H9 (cell line): ENCODE results near the gene TMEM109. TPM values are rescaled to one million over a fixed set of nuclear protein-coding genes. Genes with fewer than 3 reads are reported as not detected.

Experiments used
- DNase-seq: peaks from one replicate; pipeline ENCODE4 v3.0.0-alpha.2; 2017
- H2AFZ ChIP-seq: one replicate; pipeline ENCODE4 v1.6.1; 2013; ENCODE audit warnings: mild to moderate bottlenecking, low read length, control low read depth, moderate library complexity
- H2AK5ac ChIP-seq: 2 replicates; pipeline ENCODE4 v1.6.1; 2013; ENCODE audit warnings: low read length, control low read depth, mixed read lengths; ENCODE audit not compliant: insufficient read length
- H2BK120ac ChIP-seq: one replicate; pipeline ENCODE4 v1.6.1; 2013; ENCODE audit warnings: low read depth, mild to moderate bottlenecking, low read length, control low read depth, inconsistent platforms; ENCODE audit not compliant: poor library complexity, severe bottlenecking
- H2BK12ac ChIP-seq: 2 replicates; pipeline ENCODE4 v1.6.1; 2013; ENCODE audit warnings: low read length, control low read depth, mixed read lengths, low read depth; ENCODE audit not compliant: insufficient read length
- H2BK15ac ChIP-seq: 2 replicates; pipeline ENCODE4 v1.6.1; 2013; ENCODE audit warnings: low read depth, low read length, control low read depth
- H2BK20ac ChIP-seq: one replicate; pipeline ENCODE4 v1.6.1; 2013; ENCODE audit warnings: low read depth, mild to moderate bottlenecking, low read length, control low read depth, inconsistent platforms; ENCODE audit not compliant: poor library complexity, severe bottlenecking
- H2BK5ac ChIP-seq: 2 replicates; pipeline ENCODE4 v1.6.1; 2013; ENCODE audit warnings: low read length, control low read depth, mixed read lengths; ENCODE audit not compliant: insufficient read length
- H3K14ac ChIP-seq: 2 replicates; pipeline ENCODE4 v1.6.1; 2013; ENCODE audit warnings: low read length, control low read depth; ENCODE audit not compliant: insufficient read depth
- H3K18ac ChIP-seq: 2 replicates; pipeline ENCODE4 v1.6.1; 2013; ENCODE audit warnings: low read depth, mild to moderate bottlenecking, mixed read lengths, low read length, control low read depth; ENCODE audit not compliant: insufficient read length
- H3K23ac ChIP-seq: 2 replicates; pipeline ENCODE4 v1.6.1; 2013; ENCODE audit warnings: low read length, control low read depth, mixed read lengths, low read depth; ENCODE audit not compliant: insufficient read length
- H3K23me2 ChIP-seq: 2 replicates; pipeline ENCODE4 v1.6.1; 2013; ENCODE audit warnings: low read depth, mild to moderate bottlenecking, mixed read lengths, low read length, control low read depth; ENCODE audit not compliant: insufficient read length, poor library complexity, severe bottlenecking
- H3K27ac ChIP-seq: 2 replicates; pipeline ENCODE4 v1.5.1; 2013; ENCODE audit warnings: low read length, control low read depth, mixed read lengths, low read depth; ENCODE audit not compliant: insufficient read length
- H3K27me3 ChIP-seq: 2 replicates; pipeline ENCODE4 v1.6.1; 2013; ENCODE audit warnings: low read length, control low read depth, inconsistent platforms; ENCODE audit not compliant: insufficient read depth
- H3K4ac ChIP-seq: 2 replicates; pipeline ENCODE4 v1.6.1; 2013; ENCODE audit warnings: low read depth, mild to moderate bottlenecking, control low read depth, inconsistent platforms, low read length, moderate library complexity
- H3K4me1 ChIP-seq: 2 replicates; pipeline ENCODE4 v1.6.1; 2013; ENCODE audit warnings: low read length, control low read depth, inconsistent platforms; ENCODE audit not compliant: insufficient read depth
- H3K4me2 ChIP-seq: 2 replicates; pipeline ENCODE4 v1.6.1; 2013; ENCODE audit warnings: low read length, control low read depth, mixed read lengths; ENCODE audit not compliant: insufficient read length, insufficient read depth
- H3K56ac ChIP-seq: 2 replicates; pipeline ENCODE4 v1.6.1; 2013; ENCODE audit warnings: low read depth, mild to moderate bottlenecking, mixed read lengths, low read length, control low read depth; ENCODE audit not compliant: insufficient read length
- H3K79me1 ChIP-seq: 2 replicates; pipeline ENCODE4 v1.6.1; 2013; ENCODE audit warnings: low read depth, mild to moderate bottlenecking, moderate library complexity, low read length, control low read depth, inconsistent platforms; ENCODE audit not compliant: insufficient read depth, poor library complexity, severe bottlenecking
- H3K79me2 ChIP-seq: 2 replicates; pipeline ENCODE4 v1.6.1; 2013; ENCODE audit warnings: low read length, control low read depth, inconsistent platforms; ENCODE audit not compliant: insufficient read depth
- H3K9ac ChIP-seq: 2 replicates; pipeline ENCODE4 v1.6.1; 2013; ENCODE audit warnings: low read length, control low read depth, mixed read lengths; ENCODE audit not compliant: insufficient read length; ENCODE audit errors: extremely low read depth
- H3K9me3 ChIP-seq: one replicate; pipeline ENCODE4 v1.6.1; 2013; ENCODE audit warnings: low read depth, low read length, inconsistent platforms; ENCODE audit not compliant: control insufficient read depth
- H3T11ph ChIP-seq: one replicate; pipeline ENCODE4 v1.6.1; 2013; ENCODE audit warnings: mild to moderate bottlenecking, low read length, control low read depth, inconsistent platforms
- H4K20me1 ChIP-seq: one replicate; pipeline ENCODE4 v1.6.1; 2013; ENCODE audit not compliant: control insufficient read depth, insufficient read length, insufficient read depth
- H4K5ac ChIP-seq: 2 replicates; pipeline ENCODE4 v1.6.1; 2013; ENCODE audit warnings: low read depth, mild to moderate bottlenecking, mixed read lengths, low read length, control low read depth; ENCODE audit not compliant: insufficient read length
- H4K8ac ChIP-seq: replicated peaks from 2 replicates; pipeline ENCODE4 v1.6.1; 2013; ENCODE audit warnings: low read length, control low read depth, mixed read lengths, low read depth; ENCODE audit not compliant: insufficient read length
- H4K91ac ChIP-seq: 2 replicates; pipeline ENCODE4 v1.6.1; 2013; ENCODE audit warnings: low read depth, mild to moderate bottlenecking, moderate library complexity, mixed read lengths, low read length, control low read depth; ENCODE audit not compliant: insufficient read length
- H3K27ac Mint-ChIP-seq, 3 experiments: 2 replicates in 2 of 3; 3 replicates in 1 of 3; pipeline ENCODE4 v1.8.0; 2020 to 2021; ENCODE audit warnings: mixed read lengths in 3 of 3, mild to moderate bottlenecking in 1 of 3, moderate library complexity in 1 of 3
- H3K27me3 Mint-ChIP-seq: 2 replicates; pipeline ENCODE4 v1.8.0; 2021; ENCODE audit warnings: low read depth, mild to moderate bottlenecking, moderate library complexity, mixed read lengths
- H3K36me3 Mint-ChIP-seq, 3 experiments: 2 replicates in 2 of 3; 3 replicates in 1 of 3; pipeline ENCODE4 v1.8.0; 2020 to 2021; ENCODE audit warnings: low read depth in 3 of 3, mixed read lengths in 3 of 3; ENCODE audit not compliant: insufficient read depth in 1 of 3
- H3K4me1 Mint-ChIP-seq, 2 experiments: 2 replicates each; pipeline ENCODE4 v1.8.0; 2020; ENCODE audit warnings: mixed read lengths in 2 of 2
- H3K4me3 Mint-ChIP-seq, 2 experiments: 2 replicates in 1 of 2; 3 replicates in 1 of 2; pipeline ENCODE4 v1.8.0; 2020 to 2021; ENCODE audit warnings: mild to moderate bottlenecking in 2 of 2, mixed read lengths in 2 of 2, moderate library complexity in 1 of 2
- H3K9me3 Mint-ChIP-seq, 2 experiments: 2 replicates in 1 of 2; 3 replicates in 1 of 2; pipeline ENCODE4 v1.8.0; 2020; ENCODE audit warnings: mild to moderate bottlenecking in 2 of 2, mixed read lengths in 2 of 2, moderate library complexity in 1 of 2
- WGBS: extraction: QIAGEN DNeasy Blood & Tissue Kit; methylation state at CpG from one replicate; pipeline ENCODE4 v1.1.7; 2013; ENCODE audit warnings: missing lambda C conversion rate, low lambda C conversion rate, mixed read lengths; ENCODE audit not compliant: insufficient read length; ENCODE audit errors: extremely low coverage; 5-methylcytosine and 5-hydroxymethylcytosine counted together
- total RNA-seq: library from RNA; stranded (reverse); gene quantifications from 2 replicates; pipeline ENCODE4 v1.2.1, GENCODE V29; 2021
- TF ChIP-seq, protein P1 (sequence below): fragments of 200-600 bp; sonication (generic); conservative IDR thresholded peaks from 3 replicates; pipeline ENCODE4 v1.8.0; 2021; ENCODE audit warnings: antibody characterized with exemption, mild to moderate bottlenecking

Gene TMEM109
- total RNA-seq, 1 experiment from 2014 or later: 38.0 TPM

- H4K91ac ChIP-seq: no peak overlapping the region
- no peak overlapping the region for H3K14ac ChIP-seq
- H2BK5ac ChIP-seq: no peak overlapping the region
- no peak overlapping the region for H2BK12ac ChIP-seq
- H3K23me2 ChIP-seq: peaks cover 10% of the 10 kb centered on the region
- no CpG with 5 or more reads among the region's 16 CpGs for whole genome bisulfite sequencing
- H4K5ac ChIP-seq: no peak overlapping the region
- Mint-ChIP-seq H3K4me1 (peaks cover 21 to 28% of the 10 kb centered on the region in 2 experiments), H3K27me3 (peaks cover 7% of the 10 kb centered on the region), H3K27ac (no peak overlapping the region), H3K36me3 (peaks cover 31 to 58% (median 48%) of the 10 kb centered on the region in 3 experiments; a peak in 6 of 7 replicates), H3K9me3 (no peaks in the 10 kb centered on the region), H3K4me3 (no peak overlapping the region)
- no peak overlapping the region for H2AFZ ChIP-seq
- TF ChIP-seq, protein P1, sequence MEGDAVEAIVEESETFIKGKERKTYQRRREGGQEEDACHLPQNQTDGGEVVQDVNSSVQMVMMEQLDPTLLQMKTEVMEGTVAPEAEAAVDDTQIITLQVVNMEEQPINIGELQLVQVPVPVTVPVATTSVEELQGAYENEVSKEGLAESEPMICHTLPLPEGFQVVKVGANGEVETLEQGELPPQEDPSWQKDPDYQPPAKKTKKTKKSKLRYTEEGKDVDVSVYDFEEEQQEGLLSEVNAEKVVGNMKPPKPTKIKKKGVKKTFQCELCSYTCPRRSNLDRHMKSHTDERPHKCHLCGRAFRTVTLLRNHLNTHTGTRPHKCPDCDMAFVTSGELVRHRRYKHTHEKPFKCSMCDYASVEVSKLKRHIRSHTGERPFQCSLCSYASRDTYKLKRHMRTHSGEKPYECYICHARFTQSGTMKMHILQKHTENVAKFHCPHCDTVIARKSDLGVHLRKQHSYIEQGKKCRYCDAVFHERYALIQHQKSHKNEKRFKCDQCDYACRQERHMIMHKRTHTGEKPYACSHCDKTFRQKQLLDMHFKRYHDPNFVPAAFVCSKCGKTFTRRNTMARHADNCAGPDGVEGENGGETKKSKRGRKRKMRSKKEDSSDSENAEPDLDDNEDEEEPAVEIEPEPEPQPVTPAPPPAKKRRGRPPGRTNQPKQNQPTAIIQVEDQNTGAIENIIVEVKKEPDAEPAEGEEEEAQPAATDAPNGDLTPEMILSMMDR: no peak
- H3K4me1 ChIP-seq: peaks cover 2% of the 10 kb centered on the region; the same call in 1 of the 2 replicates
- H2BK20ac ChIP-seq: no peak overlapping the region
- no peak overlapping the region for H2BK15ac ChIP-seq
- H4K8ac ChIP-seq: no peak overlapping the region
- H3K23ac ChIP-seq: no peak overlapping the region
- H3T11ph ChIP-seq: no peak overlapping the region
- no peak overlapping the region for H2AK5ac ChIP-seq
- no peaks in the 10 kb centered on the region for H4K20me1 ChIP-seq
- no peaks in the 10 kb centered on the region for H3K79me1 ChIP-seq
- no peak overlapping the region for H3K4ac ChIP-seq
- H3K18ac ChIP-seq: no peak overlapping the region
- H3K27me3 ChIP-seq: no peaks in the 10 kb centered on the region
- no peak overlapping the region for H3K56ac ChIP-seq
- H3K79me2 ChIP-seq: no peaks in the 10 kb centered on the region
- no peak overlapping the region for H2BK120ac ChIP-seq
- no peak overlapping the region for H3K4me2 ChIP-seq
- H3K9ac ChIP-seq: no peak overlapping the region
- no peak overlapping the region for H3K27ac ChIP-seq
- no peaks in the 10 kb centered on the region for H3K9me3 ChIP-seq
- no peak for DNase-seq
These were observed 13.6 kb downstream of the TMEM109 start for GRCh38 chr11:60927600-60927999.
